Osteocyte (in vitro differentiated cells): ENCODE data around the gene DDB1. TPM values are rescaled to one million over a fixed set of nuclear protein-coding genes. Genes with fewer than 3 reads are reported as not detected.

Experiments
- DNase-seq: peaks from one replicate; pipeline ENCODE4 v3.0.0; 2021; ENCODE audit warnings: mixed read lengths; ENCODE audit not compliant: unreplicated experiment; ENCODE audit errors: extremely low spot score
- H3K27ac Mint-ChIP-seq: one replicate; pipeline ENCODE4 v1.8.0; 2021; ENCODE audit warnings: mild to moderate bottlenecking, mixed read lengths; ENCODE audit not compliant: unreplicated experiment
- H3K27me3 Mint-ChIP-seq: one replicate; pipeline ENCODE4 v1.8.0; 2021; ENCODE audit warnings: mixed read lengths; ENCODE audit not compliant: unreplicated experiment
- H3K36me3 Mint-ChIP-seq: one replicate; pipeline ENCODE4 v1.8.0; 2021; ENCODE audit warnings: mixed read lengths; ENCODE audit not compliant: unreplicated experiment
- H3K4me1 Mint-ChIP-seq: one replicate; pipeline ENCODE4 v1.8.0; 2021; ENCODE audit warnings: mixed read lengths; ENCODE audit not compliant: unreplicated experiment
- H3K4me3 Mint-ChIP-seq: one replicate; pipeline ENCODE4 v1.8.0; 2021; ENCODE audit warnings: mild to moderate bottlenecking, moderate library complexity, mixed read lengths; ENCODE audit not compliant: unreplicated experiment
- H3K9me3 Mint-ChIP-seq: one replicate; pipeline ENCODE4 v1.8.0; 2021; ENCODE audit warnings: mixed read lengths; ENCODE audit not compliant: unreplicated experiment
- CTCF ChIP-seq: fragments of 200-600 bp; sonication (generic); IDR thresholded peaks from 2 replicates; pipeline ENCODE4 v1.5.0; 2021; ENCODE audit warnings: antibody characterized with exemption, mild to moderate bottlenecking, moderate library complexity
- total RNA-seq: library from RNA; stranded (reverse); gene quantifications from 2 replicates; pipeline ENCODE4 v1.2.1, GENCODE V29; 2021

DDB1 gene
- total RNA-seq, 1 donor from 2014 or later, result 266 TPM

GRCh38 chr11:61264371-61264770 lies 68.5 kb downstream of the DDB1 start:
- Mint-ChIP-seq H3K4me1 (peaks cover 2% of the 10 kb centered on the region), H3K4me3 (no peak overlapping the region), H3K27me3 (no peaks in the 10 kb centered on the region), H3K9me3 (no peaks in the 10 kb centered on the region), H3K36me3 (peaks cover 2% of the 10 kb centered on the region), H3K27ac (no peak overlapping the region)
- DNase-seq, result no peak
- no peak for TF ChIP-seq CTCF

- H3K36me3 Mint-ChIP-seq, result peaks cover 2% of the 10 kb centered on the region
- H3K4me1 Mint-ChIP-seq, result no peaks in the 10 kb centered on the region
- H3K27ac Mint-ChIP-seq, result no peak overlapping the region
- no peaks in the 10 kb centered on the region for H3K27me3 Mint-ChIP-seq
- no peaks in the 10 kb centered on the region for H3K9me3 Mint-ChIP-seq
- no peak for DNase-seq
- no peak overlapping the region for H3K4me3 Mint-ChIP-seq
- TF ChIP-seq CTCF, result no peak
Measured at GRCh38 chr11:61259363-61259762, 73.5 kb downstream of the DDB1 start.

GRCh38 chr11:61258546-61258945 lies 74.4 kb downstream of the DDB1 start:
- H3K36me3 Mint-ChIP-seq, result peaks cover 2% of the 10 kb centered on the region
- H3K27ac Mint-ChIP-seq, result no peak overlapping the region
- H3K4me1 Mint-ChIP-seq, result no peaks in the 10 kb centered on the region
- no peak for TF ChIP-seq CTCF
- H3K9me3 Mint-ChIP-seq, result no peaks in the 10 kb centered on the region
- peaks cover 1% of the 10 kb centered on the region for H3K27me3 Mint-ChIP-seq
- no peak for DNase-seq
- no peak overlapping the region for H3K4me3 Mint-ChIP-seq

- DNase-seq, result no peak
Measured at GRCh38 chr11:61256710-61257482, 76.0 kb downstream of the DDB1 start.

More at GRCh38 chr11:61256710-61257482, 76.0 kb downstream of the DDB1 start:
- Mint-ChIP-seq H3K4me3 (no peak overlapping the region), H3K27ac (no peak overlapping the region), H3K27me3 (peaks cover 1% of the 10 kb centered on the region), H3K4me1 (no peaks in the 10 kb centered on the region), H3K9me3 (no peaks in the 10 kb centered on the region), H3K36me3 (peaks cover 2% of the 10 kb centered on the region)
- no peak for TF ChIP-seq CTCF
